ENCODE results near the gene ANKAR.

DNA sequence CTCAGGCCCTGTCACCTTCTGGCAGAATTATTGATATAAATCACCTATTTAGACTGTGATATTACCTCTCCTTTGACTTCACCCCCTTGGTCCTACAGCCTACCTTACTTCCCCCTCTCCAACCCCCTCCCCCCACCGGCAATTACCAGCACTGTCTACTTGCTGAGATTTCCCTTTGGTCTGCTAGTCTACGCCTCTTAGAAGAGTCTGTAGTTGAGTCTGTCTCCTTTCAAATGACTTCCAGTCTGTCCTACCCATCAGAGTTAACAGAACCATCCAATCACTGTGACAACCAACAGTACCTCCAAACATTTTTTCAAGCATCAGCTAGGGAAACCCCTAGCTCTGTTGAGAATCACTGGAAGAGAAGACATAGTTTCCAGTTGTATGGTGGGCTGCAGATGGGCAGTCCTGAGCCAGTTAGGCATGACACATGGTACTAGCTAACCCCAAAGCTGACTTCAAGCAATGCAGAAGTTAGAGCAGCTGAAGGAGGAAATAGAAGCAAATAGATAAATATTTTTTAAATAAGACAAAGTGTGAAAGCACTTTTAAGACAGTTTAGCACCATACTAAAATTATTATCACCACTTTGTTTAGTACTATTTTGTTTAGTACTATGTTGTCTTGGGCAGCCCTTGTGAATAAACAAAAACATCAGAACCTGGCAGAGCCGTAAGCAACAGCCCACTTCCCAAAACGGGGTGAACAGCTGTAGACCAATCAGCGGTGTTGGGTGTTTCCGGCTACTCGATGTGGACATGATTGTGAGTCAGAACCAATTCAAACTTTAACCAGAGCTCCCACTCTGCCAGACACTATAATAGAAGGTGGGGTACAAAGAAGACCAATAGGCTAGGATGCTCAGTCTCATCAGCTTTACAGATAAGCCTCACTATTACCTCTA, 15.9 kb upstream of the ANKAR start:
- TF ChIP-seq POLR2A (IDR thresholded peaks at IDR 0.05): no peak
- TF ChIP-seq, protein P1, sequence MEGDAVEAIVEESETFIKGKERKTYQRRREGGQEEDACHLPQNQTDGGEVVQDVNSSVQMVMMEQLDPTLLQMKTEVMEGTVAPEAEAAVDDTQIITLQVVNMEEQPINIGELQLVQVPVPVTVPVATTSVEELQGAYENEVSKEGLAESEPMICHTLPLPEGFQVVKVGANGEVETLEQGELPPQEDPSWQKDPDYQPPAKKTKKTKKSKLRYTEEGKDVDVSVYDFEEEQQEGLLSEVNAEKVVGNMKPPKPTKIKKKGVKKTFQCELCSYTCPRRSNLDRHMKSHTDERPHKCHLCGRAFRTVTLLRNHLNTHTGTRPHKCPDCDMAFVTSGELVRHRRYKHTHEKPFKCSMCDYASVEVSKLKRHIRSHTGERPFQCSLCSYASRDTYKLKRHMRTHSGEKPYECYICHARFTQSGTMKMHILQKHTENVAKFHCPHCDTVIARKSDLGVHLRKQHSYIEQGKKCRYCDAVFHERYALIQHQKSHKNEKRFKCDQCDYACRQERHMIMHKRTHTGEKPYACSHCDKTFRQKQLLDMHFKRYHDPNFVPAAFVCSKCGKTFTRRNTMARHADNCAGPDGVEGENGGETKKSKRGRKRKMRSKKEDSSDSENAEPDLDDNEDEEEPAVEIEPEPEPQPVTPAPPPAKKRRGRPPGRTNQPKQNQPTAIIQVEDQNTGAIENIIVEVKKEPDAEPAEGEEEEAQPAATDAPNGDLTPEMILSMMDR (IDR thresholded peaks at IDR 0.05): no peak

All from stomach (tissue), 4 donors.